CD4-positive, alpha-beta T cell (primary cell): ENCODE data around the gene STXBP2. TPM values are rescaled to one million over a fixed set of nuclear protein-coding genes. Genes with fewer than 3 reads are reported as not detected.

Source experiments
- ATAC-seq: fragments of 200-7000 bp; cut with Tn5 transposase; one replicate; pipeline ENCODE4 v1.10.0; 2022; ENCODE audit warnings: mild to moderate bottlenecking; ENCODE audit not compliant: poor library complexity
- CTCF ChIA-PET: fragments of 350-600 bp; sonication (Branson Sonifier 250); formaldehyde crosslinking; loops from one replicate; lab custom pipeline; 2021; ENCODE audit warnings: antibody characterized with exemption, inconsistent platforms; lab: Charles Lee
- POLR2A ChIA-PET: fragments of 350-600 bp; sonication (Branson Sonifier 250); formaldehyde crosslinking; loops from one replicate; lab custom pipeline; 2021; ENCODE audit warnings: antibody characterized with exemption, inconsistent platforms; lab: Charles Lee
- DNase-seq, 14 experiments: peaks; one replicate each; pipeline ENCODE4 v3.0.0-alpha.2; 2013 to 2020; ENCODE audit warnings: mixed read lengths in 2 of 14
- H3K27ac ChIP-seq, 2 donors: one replicate each; pipeline versions ENCODE4 v1.5.1 to v1.7.0; 2013; ENCODE audit warnings: low read length in 2 of 2, low read depth in 1 of 2, mild to moderate bottlenecking in 1 of 2
- H3K27me3 ChIP-seq, 2 experiments: 1 replicate in 1 of 2; 2 replicates in 1 of 2; pipeline versions ENCODE4 v1.6.1 to v1.7.0; 2013; ENCODE audit warnings: low read length in 2 of 2, control low read depth in 1 of 2, mild to moderate bottlenecking in 1 of 2, moderate library complexity in 1 of 2; ENCODE audit not compliant: insufficient read depth in 2 of 2, control insufficient read depth in 1 of 2
- H3K36me3 ChIP-seq: one replicate; pipeline ENCODE4 v1.6.1; 2013; ENCODE audit warnings: low read length, control low read depth; ENCODE audit not compliant: insufficient read depth
- H3K4me1 ChIP-seq: one replicate; pipeline ENCODE4 v1.6.1; 2013; ENCODE audit warnings: low read length, control low read depth; ENCODE audit not compliant: insufficient read depth
- H3K4me3 ChIP-seq: one replicate; pipeline ENCODE4 v1.5.1; 2013; ENCODE audit warnings: mild to moderate bottlenecking, low read length, moderate library complexity
- H3K9me3 ChIP-seq, 2 experiments: 1 replicate in 1 of 2; 2 replicates in 1 of 2; pipeline versions ENCODE4 v1.6.1 to v1.7.0; 2013; ENCODE audit warnings: low read length in 2 of 2, mild to moderate bottlenecking in 2 of 2, control low read depth in 1 of 2, moderate library complexity in 1 of 2; ENCODE audit not compliant: control insufficient read depth in 1 of 2, insufficient read depth in 1 of 2
- H3K27ac Mint-ChIP-seq: one replicate; pipeline ENCODE4 v1.8.0; 2020; ENCODE audit warnings: mixed read lengths
- H3K27me3 Mint-ChIP-seq: one replicate; pipeline ENCODE4 v1.8.0; 2021; ENCODE audit warnings: mixed read lengths
- H3K36me3 Mint-ChIP-seq: one replicate; pipeline ENCODE4 v1.8.0; 2021; ENCODE audit warnings: low read depth, mixed read lengths
- H3K4me1 Mint-ChIP-seq: one replicate; pipeline ENCODE4 v1.8.0; 2021; ENCODE audit warnings: low read depth, mixed read lengths
- H3K4me3 Mint-ChIP-seq: one replicate; pipeline ENCODE4 v1.8.0; 2020; ENCODE audit warnings: mild to moderate bottlenecking, mixed read lengths
- H3K9me3 Mint-ChIP-seq: one replicate; pipeline ENCODE4 v1.8.0; 2020; ENCODE audit warnings: mixed read lengths
- CTCF ChIP-seq: fragments of 200-600 bp; IDR thresholded peaks from one replicate; pipeline ENCODE4 v1.8.0; 2022; ENCODE audit warnings: antibody characterized with exemption, mild to moderate bottlenecking
- intact Hi-C, 2 experiments: fragments of 100-400 bp; cut with DNase I in 1 of 2; cut with micrococcal nuclease in 1 of 2; formaldehyde crosslinking; loops; one replicate each; pipeline versions ENCODE4 v1.15.1 to v1.9.0; 2023 to 2025; cut with DNase I, micrococcal nuclease
- total RNA-seq, 174 experiments: library from RNA in 2 of 174; stranded (reverse) in 2 of 174; gene quantifications; one replicate each; pipeline ENCODE4 v1.2.3 and lab custom pipeline; 2021 to 2026

STXBP2 gene
- total RNA-seq, 2 experiments from 2014 or later: 234 to 241 TPM

- no peak overlapping the region for H3K4me3 ChIP-seq
- Mint-ChIP-seq H3K4me3 (no peak overlapping the region), H3K4me1 (no peaks in the 10 kb centered on the region), H3K27me3 (peaks cover 2% of the 10 kb centered on the region), H3K36me3 (no peaks in the 10 kb centered on the region), H3K27ac (no peak overlapping the region), H3K9me3 (no peaks in the 10 kb centered on the region)
- no peak for TF ChIP-seq CTCF
- H3K27me3 ChIP-seq: no peaks in the 10 kb centered on the region
- intact Hi-C loops: no loop called here
- CTCF ChIA-PET: no interaction called here
- ATAC-seq (no peak), DNase-seq (no peak)
- H3K4me1 ChIP-seq: peaks cover 2% of the 10 kb centered on the region
- peaks cover 0 to under 1% of the 10 kb centered on the region in 2 experiments for H3K9me3 ChIP-seq
- no peak overlapping the region for H3K27ac ChIP-seq
- H3K36me3 ChIP-seq: no peaks in the 10 kb centered on the region
- POLR2A ChIA-PET: no interaction called here
These were observed 26.2 kb upstream of the STXBP2 start for GRCh38 chr19:7610491-7611240.

GRCh38 chr19:7611541-7612279 is 25.2 kb upstream of the STXBP2 start:
- Mint-ChIP-seq H3K27ac (no peak overlapping the region), H3K36me3 (no peaks in the 10 kb centered on the region), H3K9me3 (no peaks in the 10 kb centered on the region), H3K27me3 (no peaks in the 10 kb centered on the region), H3K4me3 (no peak overlapping the region), H3K4me1 (no peaks in the 10 kb centered on the region)
- Histone ChIP-seq H3K36me3 (no peaks in the 10 kb centered on the region), H3K9me3 (no peaks in the 10 kb centered on the region), H3K4me1 (peaks cover 2% of the 10 kb centered on the region), H3K27me3 (no peaks in the 10 kb centered on the region), H3K4me3 (no peak overlapping the region), H3K27ac (no peak overlapping the region)
- POLR2A ChIA-PET: no interaction called here
- no peak for TF ChIP-seq CTCF
- CTCF ChIA-PET: no interaction called here
- intact Hi-C loops: no loop called here
- no peak for ATAC-seq
- DNase-seq: no peak

GRCh38 chr19:7612282-7613274 is 24.3 kb upstream of the STXBP2 start:
- no peak overlapping the region for H3K27ac ChIP-seq
- no peak overlapping the region for H3K4me3 Mint-ChIP-seq
- H3K9me3 ChIP-seq: peaks cover 0 to 2% of the 10 kb centered on the region in 2 experiments
- no peak for TF ChIP-seq CTCF
- CTCF ChIA-PET: no interaction called here
- H3K36me3 ChIP-seq: peaks cover under 1% of the 10 kb centered on the region
- no peak overlapping the region for H3K4me3 ChIP-seq
- H3K36me3 Mint-ChIP-seq: peaks cover 4% of the 10 kb centered on the region
- H3K27me3 Mint-ChIP-seq: no peaks in the 10 kb centered on the region
- no peak for ATAC-seq
- H3K4me1 Mint-ChIP-seq: no peaks in the 10 kb centered on the region
- no peak for DNase-seq
- H3K9me3 Mint-ChIP-seq: no peaks in the 10 kb centered on the region
- H3K27me3 ChIP-seq: no peaks in the 10 kb centered on the region
- POLR2A ChIA-PET: no interaction called here
- H3K27ac Mint-ChIP-seq: no peak overlapping the region
- no peaks in the 10 kb centered on the region for H3K4me1 ChIP-seq
- intact Hi-C loops: no loop called here
